GM12873 (cell line): Measurements from ENCODE around the gene SGTA.

ENCODE experiments used
- CTCF ChIP-seq: IDR thresholded peaks from 2 replicates; pipeline ENCODE4 v1.5.1; 2012; ENCODE audit warnings: low read depth, mild to moderate bottlenecking, moderate library complexity, low read length, control low read depth; ENCODE audit not compliant: insufficient read depth; ENCODE audit errors: missing control alignments

SGTA gene

DNA sequence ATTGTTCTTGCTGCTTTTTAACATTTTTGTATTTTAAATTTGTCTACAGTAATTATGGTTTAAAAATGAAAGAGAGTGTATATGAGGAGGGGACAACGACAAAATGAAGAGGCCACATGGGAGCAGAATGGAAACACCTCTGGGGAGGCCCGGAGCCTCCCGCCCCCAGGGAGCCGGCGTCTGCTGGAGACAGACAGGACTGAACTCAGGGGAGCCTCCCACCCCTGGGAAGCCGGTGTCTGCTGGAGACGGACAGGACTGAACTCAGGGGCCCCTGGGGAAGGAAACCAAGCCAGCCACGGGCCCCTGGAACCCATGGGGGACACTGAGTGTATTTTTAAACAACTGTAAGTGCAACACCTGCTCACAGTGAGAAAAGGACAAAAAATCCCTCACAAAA, 26.6 kb downstream of the SGTA start:
- TF ChIP-seq CTCF, result no peak

DNA sequence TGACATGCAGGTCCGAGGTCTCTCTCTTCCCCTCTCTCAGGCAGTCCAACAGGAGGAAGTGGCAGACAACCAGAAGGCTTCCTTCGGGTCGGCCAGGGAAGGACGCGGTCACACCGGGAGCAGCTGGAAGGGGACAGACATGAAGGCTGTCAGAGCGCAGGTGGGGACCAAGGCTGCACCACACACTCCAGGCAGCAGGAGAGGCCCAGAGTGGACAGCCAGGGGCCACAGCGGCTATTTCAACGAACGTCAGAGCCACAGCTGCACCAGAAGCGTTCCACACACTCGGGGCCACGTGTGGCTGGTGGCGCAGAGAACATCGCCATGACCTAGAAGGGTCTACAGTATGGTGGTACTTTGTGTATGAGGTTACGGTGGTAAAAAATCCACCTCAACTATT, 27.3 kb downstream of the SGTA start:
- no peak for TF ChIP-seq CTCF

DNA sequence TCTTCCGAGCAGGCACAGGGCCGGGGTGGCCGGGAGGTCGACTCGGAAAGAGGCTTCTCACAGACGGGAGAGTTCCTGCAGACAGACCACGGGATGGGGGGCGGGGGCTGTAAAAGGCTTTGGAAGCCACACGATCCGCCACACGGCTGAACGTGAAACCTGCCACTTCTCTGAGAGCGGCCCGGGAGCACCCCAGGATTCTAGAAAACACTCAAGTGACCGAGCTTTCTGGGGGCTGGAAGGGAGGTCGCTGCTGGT, 27.7 kb downstream of the SGTA start:
- no peak for TF ChIP-seq CTCF

GRCh38 chr19:2754659-2755447, 28.2 kb downstream of the SGTA start:
- no peak for TF ChIP-seq CTCF

- TF ChIP-seq CTCF, result no peak
Measured at GRCh38 chr19:2751438-2751830, 31.6 kb downstream of the SGTA start.

GRCh38 chr19:2750808-2751437, 32.1 kb downstream of the SGTA start:
- no peak for TF ChIP-seq CTCF

- no peak for TF ChIP-seq CTCF
Measured at GRCh38 chr19:2747349-2747748, 35.7 kb downstream of the SGTA start.

DNA sequence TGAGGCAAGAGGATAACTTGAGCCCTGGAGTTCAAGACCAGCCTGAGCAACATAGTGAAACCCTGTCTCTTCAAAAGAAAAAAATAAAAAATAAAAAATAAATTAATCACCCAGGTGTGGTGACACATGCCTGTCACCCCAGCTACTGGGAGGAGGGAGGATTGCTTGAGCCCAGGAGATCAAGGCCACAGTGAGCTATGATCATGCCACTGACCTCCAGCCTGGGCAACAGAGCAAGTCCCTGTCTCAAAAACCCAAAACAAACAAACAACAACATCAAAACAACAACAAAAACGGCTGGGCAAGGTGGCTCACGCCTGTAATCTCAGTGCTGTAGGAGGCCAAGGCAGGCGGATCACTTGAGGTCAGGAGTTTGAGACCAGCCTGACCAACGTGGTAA, 39.0 kb downstream of the SGTA start:
- TF ChIP-seq CTCF, result no peak
